K562 (cell line): ENCODE data around the gene CUX1. TPM values are rescaled to one million over a fixed set of nuclear protein-coding genes. Genes with fewer than 3 reads are reported as not detected.
A peak's percentile ranks its signal among the peaks of the same experiment; 100 is the strongest.

ENCODE experiments used
- ATF6 ChIP-seq: sonication (generic); formaldehyde crosslinking; IDR thresholded peaks from 2 replicates; pipeline ENCODE4 v1.4.0; 2020; ENCODE audit warnings: mild to moderate bottlenecking, missing genetic modification reagents
- ELF4 ChIP-seq: fragments of 450-650 bp; formaldehyde crosslinking; IDR thresholded peaks from 2 replicates; pipeline ENCODE4 v1.4.0; 2022; ENCODE audit warnings: missing genetic modification characterization
- NFRKB ChIP-seq: fragments of 450-650 bp; IDR thresholded peaks from 2 replicates; pipeline ENCODE4 v1.6.1; 2016; ENCODE audit warnings: low read depth
- ZNF592 ChIP-seq: fragments of 450-650 bp; IDR thresholded peaks from 2 replicates; pipeline ENCODE4 v1.6.1; 2017; ENCODE audit warnings: antibody characterized with exemption, mild to moderate bottlenecking
- polyA plus RNA-seq, 8 experiments: library from polyadenylated mRNA; depleted of rRNA in 4 of 8; stranded (reverse) in 5 of 8; unstranded in 3 of 8; fragments of >200 nt; fragmentation: Nextera tagmentation in 2 of 8; fragmentation: Illumina TruSeq in 1 of 8; extraction: Ambion mirVana in 2 of 8; extraction: Trizol in 1 of 8; gene quantifications; 2 replicates each; pipeline versions ENCODE4 v1.2.1 to v1.2.3, GENCODE V29; 2011 to 2014; ENCODE audit warnings: inconsistent platforms in 1 of 8, missing spikeins in 1 of 8
- total RNA-seq, 7 experiments: library from RNA; depleted of rRNA in 6 of 7; stranded (reverse); fragments of >200 nt in 6 of 7; fragmentation: Illumina TruSeq in 2 of 7; extraction: Trizol in 2 of 7; gene quantifications; 2 replicates each; pipeline versions ENCODE4 v1.2.1 to v1.2.3, GENCODE V29; 2011 to 2021; ENCODE audit warnings: low replicate concordance in 1 of 7

CUX1 gene
- total and polyA plus RNA-seq, 9 of the 15 experiments (the other 6 are each of a cell fraction or from before 2014, with no cell fraction given) = 3.6 to 55.3 (median 25.2) TPM

GRCh38 chr7:101910991-101911799 is 93.8 kb downstream of the CUX1 start (continued):
- TF ChIP-seq ZNF592 (0 out of 2 replicates have a peak, but pooled peaks have one; percentile 19), ATF6 (no peak), ELF4 (CRISPR knock-in tag) (no peak), NFRKB (no peak)
- TF ChIP-seq, all 486 proteins: peak for 27
